Gastroesophageal sphincter (tissue), 4 donors: Measurements from ENCODE around the gene SLX9. TPM values are rescaled to one million over a fixed set of nuclear protein-coding genes. Genes with fewer than 3 reads are reported as not detected.

Experiments
- ATAC-seq: fragments of 150-250 bp; one replicate; pipeline ENCODE4 v1.9.1; 2016; ENCODE audit warnings: mild to moderate bottlenecking, moderate library complexity
- H3K27ac ChIP-seq, 4 donors: fragments of 200-600 bp; sonication (generic) in 3 of 4; 1 replicate in 3 of 4; 2 replicates in 1 of 4; pipeline ENCODE4 v1.5.1; 2016 to 2019
- H3K27me3 ChIP-seq: fragments of 200-600 bp; sonication (generic); one replicate; pipeline ENCODE4 v1.5.1; 2019
- H3K36me3 ChIP-seq, 2 donors: fragments of 200-600 bp; sonication (generic); one replicate each; pipeline ENCODE4 v1.5.1; 2019; ENCODE audit warnings: control low read depth in 1 of 2
- H3K4me1 ChIP-seq, 3 donors: fragments of 200-600 bp; sonication (generic); 1 replicate in 2 of 3; 2 replicates in 1 of 3; pipeline ENCODE4 v1.5.1; 2016 to 2019; ENCODE audit warnings: control low read depth in 2 of 3
- H3K4me3 ChIP-seq, 2 donors: fragments of 200-600 bp; sonication (generic); one replicate each; pipeline ENCODE4 v1.5.1; 2019; ENCODE audit warnings: mild to moderate bottlenecking in 1 of 2, moderate library complexity in 1 of 2
- H3K9me3 ChIP-seq, 3 donors: fragments of 200-600 bp; sonication (generic); one replicate each; pipeline ENCODE4 v1.5.1; 2017 to 2019; ENCODE audit warnings: control low read depth in 2 of 3
- CTCF ChIP-seq, 4 experiments: fragments of 200-600 bp in 2 of 4; fragments of 450-650 bp in 2 of 4; sonication (generic) in 1 of 4; IDR thresholded peaks; one replicate each; pipeline ENCODE4 v1.5.1; 2017 to 2019; ENCODE audit warnings: antibody characterized with exemption in 4 of 4, mild to moderate bottlenecking in 2 of 4, moderate library complexity in 2 of 4
- EP300 ChIP-seq: sonication (generic); formaldehyde crosslinking; IDR thresholded peaks from one replicate; pipeline ENCODE4 v1.6.1; 2017; ENCODE audit warnings: antibody characterized with exemption, mild to moderate bottlenecking
- POLR2A ChIP-seq, 2 donors: fragments of 450-650 bp; IDR thresholded peaks; one replicate each; pipeline ENCODE4 v1.6.1; 2017; ENCODE audit warnings: antibody characterized with exemption in 2 of 2, mild to moderate bottlenecking in 2 of 2, moderate library complexity in 1 of 2
- POLR2AphosphoS5 ChIP-seq: sonication (generic); formaldehyde crosslinking; IDR thresholded peaks from one replicate; pipeline ENCODE4 v1.6.1; 2017; ENCODE audit warnings: antibody characterized with exemption
- WGBS, 2 donors: methylation state at CpG; one replicate each; pipeline ENCODE4 v1.1.5; 2018; ENCODE audit warnings: low coverage in 1 of 2; 5-methylcytosine and 5-hydroxymethylcytosine counted together
- total RNA-seq, 4 donors: library from RNA; depleted of rRNA; stranded (reverse); fragments of >200 nt; gene quantifications; one replicate each; pipeline ENCODE4 v1.1.0, GENCODE V29; 2016

The SLX9 gene
- total RNA-seq, 4 donors from 2014 or later = 15.7 to 53.9 (median 36.4) TPM

- no peak for ATAC-seq
- TF ChIP-seq EP300 = no peak
- TF ChIP-seq CTCF (IDR thresholded peaks at IDR 0.05) = no peak
- no peak for TF ChIP-seq POLR2AphosphoS5
- no peak for TF ChIP-seq POLR2A (IDR thresholded peaks at IDR 0.05)
- Histone ChIP-seq H3K27ac (peak overlapping the region in 3 of 4 donors; percentile 80 to 85 (median 81)), H3K9me3 (no peaks in the 10 kb centered on the region), H3K4me3 (no peak overlapping the region), H3K27me3 (no peaks in the 10 kb centered on the region), H3K36me3 (peaks cover 0 to 22% of the 10 kb centered on the region in 2 donors), H3K4me1 (peaks cover 0 to 62% (median 25%) of the 10 kb centered on the region in 3 donors)
- no CpG with 5 or more reads among the region's 25 CpGs for WGBS, 2 donors
Observed at GRCh38 chr21:44952929-44953627, 13.2 kb downstream of the SLX9 start.

GRCh38 chr21:44953628-44954021 is 13.8 kb downstream of the SLX9 start:
- peaks cover 0 to 20% of the 10 kb centered on the region in 2 donors for H3K36me3 ChIP-seq
- no peak for TF ChIP-seq CTCF (IDR thresholded peaks at IDR 0.05)
- WGBS, 2 donors = 92% methylated on average over 4 of the region's 13 CpGs; no CpG with 5 or more reads in 1 of the 2 donors
- H3K4me1 ChIP-seq = peaks cover 0 to 68% (median 30%) of the 10 kb centered on the region in 3 donors
- no peak overlapping the region for H3K4me3 ChIP-seq
- H3K27ac ChIP-seq = peak overlapping the region in 3 of 4 donors; percentile 80 to 85 (median 81)
- H3K27me3 ChIP-seq = no peaks in the 10 kb centered on the region
- H3K9me3 ChIP-seq = no peaks in the 10 kb centered on the region
- ATAC-seq = no peak

DNA sequence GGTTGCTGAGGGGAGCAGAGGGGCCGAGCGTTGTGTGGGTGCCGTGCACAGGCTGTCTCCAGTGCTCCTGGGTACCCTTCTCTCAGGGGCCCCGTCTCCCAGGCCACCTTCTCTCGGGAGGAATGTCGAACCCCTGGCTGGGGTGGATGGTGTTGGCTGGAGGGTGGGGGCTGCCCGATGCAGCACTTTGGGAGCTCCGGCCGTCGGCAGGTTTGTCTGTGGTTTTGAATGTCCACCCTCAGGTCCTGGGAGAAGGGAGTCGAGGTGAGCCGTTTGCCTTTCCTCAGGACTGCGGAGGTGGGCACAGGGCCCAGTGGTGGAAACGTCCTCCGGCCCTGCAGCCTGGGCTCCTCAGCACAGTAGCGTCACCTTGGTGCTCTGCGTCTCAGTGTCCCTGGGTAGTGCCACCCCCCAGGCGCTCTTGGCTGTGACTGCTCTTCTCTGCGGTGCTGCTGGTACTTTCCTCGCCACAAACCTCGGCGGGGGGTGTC is 14.5 kb downstream of the SLX9 start:
- ATAC-seq = no peak

DNA sequence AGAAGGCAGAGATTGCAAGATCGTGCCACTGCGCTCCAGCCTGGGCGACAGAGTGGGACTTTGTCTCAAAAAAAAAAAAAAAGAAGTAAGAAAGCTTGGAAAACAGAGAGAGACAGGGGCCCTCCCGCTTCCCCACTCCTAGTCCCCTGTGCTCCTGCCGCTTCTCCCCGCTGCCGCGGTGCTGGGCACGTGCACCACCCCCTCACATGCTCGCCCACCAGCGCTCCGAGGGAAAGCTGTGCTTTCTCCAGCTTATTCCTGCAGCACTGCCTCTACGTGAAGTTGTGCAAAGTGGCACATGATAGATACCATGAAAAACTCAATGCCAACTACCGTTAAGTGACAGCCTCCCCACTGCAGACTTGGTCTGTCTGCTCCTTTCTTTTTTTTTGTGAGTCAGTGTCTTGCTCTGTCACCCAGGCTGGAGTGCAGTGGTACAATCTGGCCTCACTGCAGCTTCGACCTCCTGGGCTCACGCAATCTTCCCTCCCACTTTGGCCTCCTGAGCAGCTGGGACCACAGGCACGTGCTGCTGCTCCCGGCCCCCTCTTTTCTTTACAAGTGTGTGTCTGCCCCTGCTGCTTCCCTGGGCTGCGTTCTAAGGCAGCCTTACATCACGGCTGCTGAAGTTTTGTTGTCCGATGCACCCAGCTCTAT is 15.4 kb downstream of the SLX9 start:
- WGBS, 2 donors = 84 to 87% methylated on average over 6 to 14 of the region's 21 CpGs
- ATAC-seq = no peak
- H3K27ac ChIP-seq = peak overlapping the region in 1 of 4 donors; percentile 85

More for the DNA sequence above, 14.5 kb downstream of the SLX9 start:
- H3K36me3 ChIP-seq = peaks cover 0 to 20% of the 10 kb centered on the region in 2 donors
- no peak overlapping the region for H3K4me3 ChIP-seq
- 80% methylated on average over 5 of the region's 22 CpGs; no CpG with 5 or more reads in 1 of the 2 donors for WGBS, 2 donors
- no peaks in the 10 kb centered on the region for H3K9me3 ChIP-seq
- H3K27me3 ChIP-seq = no peaks in the 10 kb centered on the region
- TF ChIP-seq EP300 (no peak), CTCF (IDR thresholded peaks at IDR 0.05) (no peak), POLR2AphosphoS5 (no peak), POLR2A (IDR thresholded peaks at IDR 0.05) (no peak)
- H3K4me1 ChIP-seq = peaks cover 3 to 72% (median 35%) of the 10 kb centered on the region in 3 donors
- H3K27ac ChIP-seq = peak overlapping the region in 3 of 4 donors; percentile 80 to 85 (median 81)

More for the DNA sequence above, 15.4 kb downstream of the SLX9 start:
- Histone ChIP-seq H3K4me1 (peaks cover 7 to 72% (median 40%) of the 10 kb centered on the region in 3 donors), H3K27me3 (no peaks in the 10 kb centered on the region), H3K9me3 (no peaks in the 10 kb centered on the region), H3K4me3 (no peak overlapping the region), H3K36me3 (peaks cover 0 to 20% of the 10 kb centered on the region in 2 donors)
- TF ChIP-seq EP300 (no peak), CTCF (IDR thresholded peaks at IDR 0.05) (no peak), POLR2AphosphoS5 (no peak), POLR2A (IDR thresholded peaks at IDR 0.05) (no peak)
